ENCODE results near the gene PROKR1.

Gene PROKR1

DNA sequence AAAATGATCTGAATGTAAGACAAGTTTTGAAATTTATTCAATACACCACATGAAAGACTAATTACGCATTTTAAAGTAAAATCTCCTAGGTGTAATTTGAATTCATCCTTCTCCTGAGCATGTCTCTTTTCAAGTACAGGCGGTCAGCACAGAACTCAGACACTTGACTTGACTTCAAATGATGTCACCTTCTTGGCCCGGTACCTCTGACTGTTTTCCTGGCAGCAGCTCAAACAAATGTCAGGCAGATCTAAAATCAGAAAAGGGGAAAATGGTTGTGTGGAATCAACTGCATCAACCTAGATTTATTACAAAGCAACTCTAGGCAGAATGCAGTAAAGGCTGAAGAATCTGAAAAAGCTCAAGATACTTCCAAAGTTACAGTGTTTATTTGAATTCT is 11.4 kb upstream of the PROKR1 start:
- H3K79me2 ChIP-seq (ENCODE audit: insufficient read depth, low read depth), result no peaks in the 10 kb centered on the region
- H3K27ac ChIP-seq, result no peak overlapping the region
- H3K4me1 ChIP-seq (ENCODE audit: low read depth, poor library complexity, severe bottlenecking), result no peaks in the 10 kb centered on the region
- no peaks in the 10 kb centered on the region for H4K20me1 ChIP-seq (ENCODE audit: insufficient read depth)
- TF ChIP-seq CTCF (conservative IDR thresholded peaks at IDR 0.05; ENCODE audit: low read depth, low read length), result no peak
- H3K27me3 ChIP-seq (ENCODE audit: insufficient read depth, low read depth), result no peaks in the 10 kb centered on the region
- H3K4me3 ChIP-seq (IDR thresholded peaks at IDR 0.05; ENCODE audit: insufficient read depth, low read depth, low read length), result no peak overlapping the region
- H3K36me3 ChIP-seq (ENCODE audit: insufficient read depth), result no peaks in the 10 kb centered on the region
- no peak overlapping the region for H3K4me2 ChIP-seq
- no peak overlapping the region for H3K9ac ChIP-seq
- H2AFZ ChIP-seq (ENCODE audit: low read depth), result no peak overlapping the region

- H3K9ac ChIP-seq, result no peak overlapping the region
- H3K4me2 ChIP-seq, result no peak overlapping the region
- H3K36me3 ChIP-seq (ENCODE audit: insufficient read depth), result no peaks in the 10 kb centered on the region
- H3K4me1 ChIP-seq (ENCODE audit: low read depth, poor library complexity, severe bottlenecking), result no peaks in the 10 kb centered on the region
- no peaks in the 10 kb centered on the region for H4K20me1 ChIP-seq (ENCODE audit: insufficient read depth)
- H3K27ac ChIP-seq, result no peak overlapping the region
- TF ChIP-seq CTCF (conservative IDR thresholded peaks at IDR 0.05; ENCODE audit: low read depth, low read length), result no peak
- H3K4me3 ChIP-seq (IDR thresholded peaks at IDR 0.05; ENCODE audit: insufficient read depth, low read depth, low read length), result no peak overlapping the region
- H3K79me2 ChIP-seq (ENCODE audit: insufficient read depth, low read depth), result no peaks in the 10 kb centered on the region
- no peak overlapping the region for H2AFZ ChIP-seq (ENCODE audit: low read depth)
- H3K27me3 ChIP-seq (ENCODE audit: insufficient read depth, low read depth), result no peaks in the 10 kb centered on the region
Observed at GRCh38 chr2:68637047-68637446, 6.3 kb upstream of the PROKR1 start.

- no peaks in the 10 kb centered on the region for H3K4me1 ChIP-seq (ENCODE audit: low read depth, poor library complexity, severe bottlenecking)
- no peak for TF ChIP-seq CTCF (conservative IDR thresholded peaks at IDR 0.05; ENCODE audit: low read depth, low read length)
- no peak overlapping the region for H3K9ac ChIP-seq
- no peak overlapping the region for H3K27ac ChIP-seq
- H3K79me2 ChIP-seq (ENCODE audit: insufficient read depth, low read depth), result no peaks in the 10 kb centered on the region
- H3K4me2 ChIP-seq, result no peak overlapping the region
- no peaks in the 10 kb centered on the region for H3K36me3 ChIP-seq (ENCODE audit: insufficient read depth)
- no peak overlapping the region for H3K4me3 ChIP-seq (IDR thresholded peaks at IDR 0.05; ENCODE audit: insufficient read depth, low read depth, low read length)
- no peak overlapping the region for H2AFZ ChIP-seq (ENCODE audit: low read depth)
- H3K27me3 ChIP-seq (ENCODE audit: insufficient read depth, low read depth), result no peaks in the 10 kb centered on the region
- no peaks in the 10 kb centered on the region for H4K20me1 ChIP-seq (ENCODE audit: insufficient read depth)
Observed at GRCh38 chr2:68643874-68644485, 601 bp downstream of the PROKR1 start.

GRCh38 chr2:68645523-68645922 is 2.1 kb downstream of the PROKR1 start:
- no peak overlapping the region for H2AFZ ChIP-seq (ENCODE audit: low read depth)
- H3K4me3 ChIP-seq (IDR thresholded peaks at IDR 0.05; ENCODE audit: insufficient read depth, low read depth, low read length), result no peak overlapping the region
- H3K4me1 ChIP-seq (ENCODE audit: low read depth, poor library complexity, severe bottlenecking), result no peaks in the 10 kb centered on the region
- H3K27me3 ChIP-seq (ENCODE audit: insufficient read depth, low read depth), result no peaks in the 10 kb centered on the region
- TF ChIP-seq CTCF (conservative IDR thresholded peaks at IDR 0.05; ENCODE audit: low read depth, low read length), result no peak
- no peaks in the 10 kb centered on the region for H3K79me2 ChIP-seq (ENCODE audit: insufficient read depth, low read depth)
- no peaks in the 10 kb centered on the region for H4K20me1 ChIP-seq (ENCODE audit: insufficient read depth)
- no peak overlapping the region for H3K9ac ChIP-seq
- H3K36me3 ChIP-seq (ENCODE audit: insufficient read depth), result no peaks in the 10 kb centered on the region
- H3K27ac ChIP-seq, result no peak overlapping the region
- H3K4me2 ChIP-seq, result no peak overlapping the region

Data from KMS-11 (cell line).